Pulmonary artery endothelial cell (primary cell): Measurements from ENCODE around the gene FNIP1. TPM values are rescaled to one million over a fixed set of nuclear protein-coding genes. Genes with fewer than 3 reads are reported as not detected.
"Not testable (repeated sequence)": the region's sequence is repeated elsewhere in the genome, so short reads cannot be mapped to it uniquely, and the experiment has no call there.

Experiments used
- DNase-seq: peaks from one replicate; pipeline ENCODE4 v3.0.0-alpha.2; 2011; ENCODE audit warnings: low read depth, low spot score
- total RNA-seq: library from RNA; depleted of rRNA; stranded (reverse); fragments of >200 nt; gene quantifications from 2 replicates; pipeline ENCODE4 v1.2.3, GENCODE V29; 2014

FNIP1 gene
- total RNA-seq, 1 donor from 2014 or later: 27.0 TPM

DNA sequence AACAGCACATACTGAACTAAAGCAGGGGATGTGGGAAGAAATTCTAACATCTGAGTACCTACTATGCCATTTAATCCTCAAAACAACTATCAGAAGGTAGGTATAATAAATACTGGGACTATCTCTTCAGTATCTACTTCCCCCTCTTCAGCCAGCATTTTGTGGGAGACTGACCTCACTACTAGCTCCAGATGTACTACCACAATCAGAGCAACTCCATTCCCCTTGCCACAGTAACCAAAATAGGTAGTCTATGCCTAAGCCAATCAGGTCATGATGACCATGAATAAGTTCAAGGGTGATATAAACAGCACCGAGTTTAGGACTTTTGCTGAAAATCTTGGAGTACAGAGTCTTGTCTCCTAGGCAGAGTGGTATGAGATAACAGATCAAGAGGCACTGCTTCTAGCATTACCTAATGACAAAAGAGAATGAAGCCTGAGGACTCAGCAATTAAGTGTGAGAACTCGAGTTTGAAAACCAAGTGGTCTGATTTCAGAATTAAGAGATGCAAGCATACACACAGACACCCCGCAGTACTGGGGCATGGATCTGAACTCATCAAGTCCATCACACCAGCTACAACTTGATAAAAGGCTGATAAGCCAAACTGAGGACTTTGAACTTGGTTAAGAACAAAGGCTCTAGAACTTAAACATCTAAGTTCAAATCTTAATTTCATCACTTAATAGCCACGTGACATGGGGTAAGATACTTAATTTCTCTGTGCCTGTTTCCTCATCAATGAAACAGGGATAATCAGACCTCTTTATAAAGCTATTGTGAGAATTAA, 9.7 kb downstream of the FNIP1 start:
- no peak for DNase-seq

DNA sequence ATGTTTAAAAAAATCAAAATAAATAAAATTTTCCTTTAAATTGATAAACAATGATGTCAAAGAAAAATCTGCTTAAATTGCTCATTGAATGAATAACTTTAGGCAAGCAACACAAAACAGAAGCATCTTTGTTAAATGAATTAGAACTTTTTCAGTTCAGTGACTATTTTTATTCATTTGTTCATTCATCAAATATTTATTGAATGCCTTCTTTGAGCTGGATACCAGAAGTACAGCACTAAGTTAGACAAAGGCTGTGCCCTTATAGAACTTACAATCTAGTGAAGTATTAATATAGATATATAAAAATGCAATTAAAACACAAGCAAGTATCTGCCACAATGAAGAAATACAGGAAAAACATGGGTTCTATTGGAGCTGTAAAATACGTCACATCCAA, 10.8 kb downstream of the FNIP1 start:
- DNase-seq: no peak

DNA sequence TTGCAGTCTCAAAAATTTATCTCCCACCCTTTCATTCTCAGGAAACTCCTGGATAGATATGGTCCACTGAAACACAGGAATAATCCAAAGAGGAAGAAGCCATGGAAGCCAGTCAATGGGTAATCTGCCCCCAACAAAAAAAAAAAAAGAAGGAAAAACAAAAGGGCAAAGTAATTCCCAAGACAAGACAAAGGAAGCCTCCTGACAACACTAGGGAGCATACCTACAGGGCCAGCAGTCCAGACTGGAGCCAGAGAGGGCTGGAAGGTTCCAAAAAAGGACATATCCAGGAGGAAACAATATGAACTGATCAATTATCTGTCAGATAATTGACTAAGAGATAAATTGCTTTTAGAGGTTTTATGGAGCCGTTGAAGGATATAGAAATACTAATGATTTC, 12.9 kb downstream of the FNIP1 start:
- no peak for DNase-seq

DNA sequence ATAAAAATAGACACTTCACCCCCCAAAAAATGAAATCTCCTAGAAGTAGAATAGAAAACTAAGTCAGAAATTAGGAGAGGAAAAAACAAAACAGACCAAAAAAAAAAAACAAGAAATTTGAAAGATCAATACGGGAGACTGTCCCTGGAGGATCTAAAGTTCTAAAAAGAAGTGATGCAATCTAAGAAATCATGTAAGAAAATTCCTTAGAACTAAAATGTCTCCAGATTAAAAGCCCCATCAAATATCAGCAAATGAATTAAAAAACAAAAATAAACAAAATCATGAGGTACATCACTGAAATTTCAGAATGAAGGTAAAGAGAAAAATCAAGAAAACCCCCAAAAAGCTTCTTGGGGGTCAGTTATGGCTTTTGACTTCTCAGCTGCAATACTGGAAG, 13.5 kb downstream of the FNIP1 start:
- no peak for DNase-seq

DNA sequence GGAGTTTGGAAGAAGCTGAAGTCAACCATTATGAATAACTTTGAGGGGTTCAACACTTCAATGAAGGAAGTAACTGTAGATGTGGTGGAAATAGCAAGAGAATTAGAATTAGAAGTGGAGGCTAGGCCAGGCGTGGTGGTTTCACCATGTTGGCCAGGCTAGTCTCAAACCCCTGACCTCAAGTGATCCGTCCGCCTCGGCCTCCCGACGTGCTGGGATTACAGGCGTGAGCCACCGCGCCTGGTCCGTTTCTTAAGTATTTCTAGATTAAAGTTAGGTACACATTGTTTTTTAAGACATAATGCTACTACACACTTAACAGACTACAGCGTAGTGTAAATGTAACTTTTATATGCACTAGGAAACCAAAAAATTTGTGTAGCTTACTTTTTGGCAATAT, 14.1 kb downstream of the FNIP1 start:
- no peak for DNase-seq

DNA sequence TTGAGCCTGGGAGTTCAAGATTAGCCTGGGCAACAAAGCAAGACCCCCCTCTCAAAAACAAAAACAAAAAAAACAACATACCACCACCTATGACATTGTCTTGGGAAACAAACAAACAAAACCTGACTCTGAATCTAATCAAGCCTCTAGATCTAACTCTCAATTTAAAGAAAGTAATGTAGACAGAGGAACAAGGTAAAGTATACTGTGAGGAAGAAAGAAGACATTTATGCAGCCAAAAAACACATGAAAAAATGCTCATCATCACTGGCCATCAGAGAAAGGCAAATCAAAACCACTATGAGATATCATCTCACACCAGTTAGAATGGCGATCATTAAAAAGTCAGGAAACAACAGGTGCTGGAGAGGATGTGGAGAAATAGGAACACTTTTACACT, 18.7 kb downstream of the FNIP1 start:
- DNase-seq: not testable (repeated sequence)

DNA sequence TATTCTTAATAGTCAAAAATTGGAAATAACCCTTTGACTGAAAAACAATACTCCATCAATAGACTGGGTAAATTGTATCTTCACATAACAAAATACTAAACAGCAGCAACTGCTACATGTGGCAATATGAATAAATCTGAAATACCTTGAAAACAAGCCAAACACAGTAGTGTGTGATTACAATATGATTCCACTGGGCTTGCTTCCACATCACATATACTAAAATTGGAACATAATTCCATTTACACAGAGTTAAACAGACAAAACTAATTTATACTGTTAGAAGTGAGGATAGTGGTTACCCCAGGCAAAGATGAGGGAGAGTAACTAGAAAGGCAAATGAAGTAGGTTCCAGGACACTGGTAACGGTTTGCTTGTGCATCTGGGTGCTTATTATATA, 20.4 kb downstream of the FNIP1 start:
- no peak for DNase-seq

DNA sequence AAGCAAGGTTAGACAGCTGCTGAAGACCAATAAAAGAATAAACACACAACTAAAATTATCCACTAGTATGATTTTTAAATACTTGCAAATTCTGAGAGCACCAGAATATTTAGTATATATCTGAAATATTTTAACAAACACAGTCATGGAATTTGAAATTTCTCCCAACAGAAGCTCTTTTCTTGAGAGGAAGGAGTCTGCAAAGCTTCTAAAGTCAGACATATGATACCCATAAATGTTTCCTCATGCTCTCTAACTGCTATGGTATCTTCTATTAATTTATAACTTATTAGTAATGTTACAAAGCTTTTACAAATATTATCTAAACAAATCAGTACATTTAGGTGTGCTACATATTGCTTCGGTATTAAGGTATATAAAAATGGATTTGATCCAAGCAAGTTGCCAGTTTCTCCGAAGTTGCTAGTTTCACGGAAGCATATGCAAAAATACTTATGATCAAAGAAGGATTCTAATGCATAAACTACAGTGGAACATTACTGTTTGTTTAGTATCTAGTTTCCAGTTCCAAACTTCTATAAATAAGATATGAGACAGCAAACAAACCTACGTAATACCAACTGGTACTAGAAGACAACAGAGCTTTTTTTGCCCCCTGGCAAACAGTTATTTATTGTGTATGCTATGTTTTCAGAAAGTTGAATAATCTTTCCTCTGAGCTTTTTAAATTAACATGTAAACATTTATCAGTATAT, 22.0 kb downstream of the FNIP1 start:
- no peak for DNase-seq

DNA sequence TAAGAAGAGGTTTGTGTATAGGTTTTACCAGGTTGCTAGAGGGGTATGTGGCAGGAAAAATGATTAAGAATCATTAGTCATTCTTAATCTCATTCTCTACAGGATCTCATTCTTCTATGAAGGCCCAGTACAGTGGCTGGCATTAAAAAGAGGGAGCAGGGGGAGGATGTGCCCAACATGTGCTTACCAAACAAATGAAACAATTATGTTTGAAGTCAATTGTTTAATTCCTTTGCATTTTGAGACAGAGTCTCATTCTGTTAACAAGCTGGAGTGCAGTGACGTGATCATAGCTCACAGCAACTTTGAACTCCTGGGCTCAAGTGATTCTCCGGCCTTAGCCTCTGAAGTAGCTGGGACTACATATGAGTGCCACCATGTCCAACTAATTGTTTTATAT, 23.0 kb downstream of the FNIP1 start:
- DNase-seq: no peak

DNA sequence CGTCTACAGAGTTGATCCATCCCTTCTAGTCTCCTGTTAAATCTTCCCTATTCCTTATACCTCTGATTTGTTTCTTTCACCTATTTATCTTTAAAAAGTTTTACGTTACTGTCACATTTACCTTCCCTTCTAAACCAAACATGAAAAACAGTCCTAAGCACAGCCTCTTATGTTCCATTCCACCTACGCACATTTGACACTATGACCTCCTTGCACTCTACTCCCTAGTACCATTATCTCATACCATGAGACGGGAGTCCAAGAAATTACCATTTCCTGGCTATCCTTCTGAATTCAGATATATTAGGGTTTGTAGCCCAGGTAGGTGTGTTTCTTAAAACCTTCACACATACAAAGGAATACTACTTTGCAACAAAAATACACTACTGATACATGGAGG, 25.1 kb downstream of the FNIP1 start:
- no peak for DNase-seq

DNA sequence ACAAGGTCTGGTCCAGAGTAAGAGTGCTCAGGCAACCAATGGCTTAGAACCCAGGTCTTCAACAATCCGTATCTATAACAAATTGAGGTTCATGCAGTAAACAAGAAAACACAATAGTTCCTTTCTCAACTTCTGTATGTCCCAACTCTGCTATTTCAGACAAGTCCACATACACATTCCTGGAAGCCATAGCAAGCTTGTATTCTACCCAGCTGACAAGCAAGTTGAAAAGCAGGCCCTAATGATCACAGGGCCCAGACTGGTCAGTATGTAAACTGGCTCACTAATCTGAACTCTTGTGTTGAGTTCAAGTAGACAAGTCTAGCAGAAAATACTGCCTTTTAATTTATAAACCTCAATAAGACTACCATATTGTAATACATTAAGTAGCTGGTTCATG, 26.9 kb downstream of the FNIP1 start:
- DNase-seq: no peak

DNA sequence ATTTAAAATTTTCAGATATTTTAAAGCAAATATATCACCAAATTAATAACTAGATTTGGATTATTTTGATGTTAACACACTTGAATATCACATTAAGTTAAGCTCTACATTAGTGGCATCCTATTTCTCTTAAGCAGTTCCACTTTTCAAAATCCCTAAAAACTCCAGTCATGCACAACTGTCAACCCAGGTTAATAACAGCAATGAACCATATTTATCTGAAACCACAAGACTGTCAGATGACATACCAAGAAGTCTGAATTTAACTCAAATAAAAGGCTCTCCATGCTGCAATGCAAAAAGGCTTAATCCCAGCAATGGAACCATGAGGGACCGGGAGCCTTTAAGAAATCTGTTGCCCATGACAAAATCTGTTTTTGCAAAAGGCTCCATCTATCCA, 27.5 kb downstream of the FNIP1 start:
- no peak for DNase-seq

DNA sequence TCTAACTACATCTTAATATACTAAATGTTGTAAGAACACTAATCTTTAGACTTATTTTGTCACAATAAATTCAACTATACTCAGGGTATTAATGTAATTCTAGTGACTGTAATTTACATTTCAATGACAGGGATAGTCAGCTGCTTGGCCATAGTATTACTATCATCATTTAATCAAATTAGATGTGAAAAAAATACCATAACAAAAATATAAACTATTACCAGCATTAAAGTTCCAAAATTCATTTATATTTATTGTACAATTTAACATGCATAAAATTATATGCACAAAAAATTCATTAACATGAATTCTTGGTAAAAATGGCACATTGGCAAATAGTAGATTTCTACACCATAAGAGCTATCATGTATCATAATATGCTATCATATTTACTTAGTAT, 28.9 kb downstream of the FNIP1 start:
- DNase-seq: no peak

DNA sequence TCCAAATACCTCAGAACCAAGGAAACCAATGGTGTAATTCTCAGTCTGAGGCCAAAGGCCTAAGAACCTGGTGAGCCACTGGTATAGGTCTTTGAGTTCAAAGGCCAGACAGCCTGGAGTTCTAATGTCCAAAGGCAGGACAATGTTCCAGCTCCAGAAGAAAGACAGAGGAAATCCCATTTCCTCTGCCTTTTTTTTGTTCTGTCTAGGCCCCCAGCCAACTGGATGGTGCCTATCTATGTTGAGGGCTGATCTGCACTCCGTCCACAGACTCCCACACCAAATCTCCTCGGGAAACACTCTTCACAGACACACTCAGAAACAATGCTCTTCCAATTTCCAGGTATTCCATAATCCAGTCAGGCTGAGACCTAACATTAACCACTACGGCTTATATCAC, 30.1 kb downstream of the FNIP1 start:
- DNase-seq: no peak

DNA sequence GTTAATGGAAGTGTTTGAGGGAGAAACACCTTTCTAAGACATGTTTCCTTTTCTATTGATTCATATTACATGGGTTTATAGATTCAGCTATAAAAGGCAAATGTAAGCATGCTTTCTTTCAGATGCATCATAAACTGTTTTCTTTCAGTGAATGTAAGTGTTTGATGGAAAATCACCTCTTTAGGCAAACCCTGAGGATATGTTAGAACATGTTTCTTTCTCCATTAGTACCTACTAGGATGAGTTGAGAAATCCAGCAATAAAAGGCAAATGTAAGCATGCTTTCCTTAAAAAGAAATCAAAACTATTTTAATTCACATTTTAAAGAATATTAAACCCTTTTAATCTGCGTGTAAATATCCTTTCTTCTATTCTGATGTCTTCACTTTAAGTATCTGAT, 31.6 kb downstream of the FNIP1 start:
- DNase-seq: no peak

DNA sequence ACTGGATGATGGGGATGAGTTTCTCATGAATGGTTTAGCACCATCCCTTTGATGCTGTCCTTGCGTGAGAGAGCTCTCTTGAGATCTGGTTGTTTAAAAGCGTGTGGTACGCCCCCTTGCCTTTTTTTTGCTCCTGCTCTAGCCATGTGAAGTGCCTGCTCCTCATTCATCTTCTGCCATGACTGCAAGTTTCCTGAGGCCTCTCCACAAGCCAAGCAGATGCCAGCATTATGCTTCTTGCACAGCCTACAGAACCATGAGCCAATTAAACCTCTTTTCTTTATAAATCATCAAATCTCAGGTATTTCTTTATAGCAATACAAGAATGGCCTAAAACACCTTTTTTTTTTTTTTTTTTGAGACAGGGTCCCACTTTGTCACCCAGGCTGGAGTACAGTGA, 32.8 kb downstream of the FNIP1 start:
- DNase-seq: no peak

DNA sequence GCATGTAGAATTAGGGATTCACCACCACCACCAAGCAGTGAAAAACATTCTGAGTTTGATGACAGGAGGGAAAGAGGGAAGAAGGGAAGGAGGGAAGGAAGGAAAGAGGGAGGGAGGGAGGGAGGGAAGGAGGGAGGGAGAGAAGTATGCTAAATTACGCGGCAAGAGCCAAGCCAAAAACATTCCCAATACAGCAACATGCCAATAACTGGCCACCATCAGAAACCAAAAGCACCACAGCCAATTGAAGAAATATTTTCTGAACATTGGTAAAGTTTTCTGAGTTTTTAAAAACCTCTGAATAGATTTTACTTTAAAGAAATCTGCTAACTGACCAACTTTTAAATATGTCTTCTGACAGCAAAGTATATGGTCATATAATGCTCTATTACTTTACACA, 36.0 kb downstream of the FNIP1 start:
- DNase-seq: no peak

DNA sequence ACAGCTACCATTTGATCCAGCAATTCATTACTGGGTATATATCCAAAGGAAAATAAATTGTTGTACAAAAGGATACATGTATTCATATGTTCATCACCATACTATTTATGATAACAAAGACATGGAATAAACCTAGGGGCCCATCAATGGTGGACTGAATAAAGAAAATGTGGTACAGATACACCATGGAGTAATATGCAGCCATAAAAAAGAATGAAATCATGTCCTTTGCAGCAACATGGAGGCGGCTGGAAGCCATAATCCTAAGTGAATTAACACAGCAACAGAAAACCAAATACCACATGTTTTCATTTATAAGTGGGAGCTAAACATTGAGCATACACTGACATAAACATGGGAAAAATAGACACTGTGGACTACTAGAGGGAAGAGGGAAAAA, 37.1 kb downstream of the FNIP1 start:
- no peak for DNase-seq

DNA sequence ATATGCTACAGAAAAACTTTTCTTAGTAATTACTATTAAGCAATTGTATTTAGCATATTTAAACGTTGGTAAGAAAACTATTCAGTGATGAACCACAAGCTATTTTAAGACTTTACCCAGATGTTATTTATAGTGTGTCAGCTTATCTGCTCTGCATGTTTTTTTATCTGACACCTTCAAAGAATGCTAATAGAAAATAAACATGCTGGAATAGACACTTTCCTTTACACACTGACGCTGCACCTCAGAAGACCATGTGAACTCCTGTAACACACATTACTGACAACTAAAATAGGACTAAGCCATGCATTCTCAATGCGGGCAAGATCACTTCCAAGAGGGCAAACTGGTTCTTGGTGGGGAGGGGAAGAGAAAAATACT, 38.3 kb downstream of the FNIP1 start:
- DNase-seq: no peak

DNA sequence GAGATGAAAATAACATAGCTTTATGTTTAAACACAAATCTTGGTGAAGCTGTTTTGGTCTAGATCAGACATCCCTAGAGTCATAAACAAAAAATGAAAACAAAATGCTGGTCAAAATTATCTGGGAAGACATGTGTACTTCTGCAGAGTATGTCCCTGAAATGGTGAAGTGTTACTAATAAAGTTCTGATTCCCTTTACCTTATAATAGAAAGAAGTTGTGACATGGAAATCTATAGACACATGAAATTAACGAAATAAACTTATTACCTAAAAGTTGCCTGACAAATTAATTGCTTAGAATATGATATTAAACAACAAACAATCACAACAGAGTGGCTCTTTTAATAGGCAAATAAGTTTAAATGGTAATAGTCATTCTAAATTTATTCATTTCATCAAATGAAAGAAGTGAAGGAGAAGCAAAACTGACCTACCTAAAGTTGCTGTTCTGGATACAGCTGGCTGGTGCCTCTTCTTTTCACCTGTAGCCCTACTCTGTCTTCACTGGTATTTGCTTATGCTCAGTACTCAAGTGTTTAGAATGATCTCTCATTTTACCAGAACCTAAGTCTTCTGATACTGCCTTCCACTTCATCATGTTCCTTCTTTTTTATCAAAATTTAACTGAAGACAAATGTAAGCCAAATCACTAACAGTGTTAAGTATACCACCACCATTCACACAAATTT, 38.8 kb downstream of the FNIP1 start:
- DNase-seq: no peak

DNA sequence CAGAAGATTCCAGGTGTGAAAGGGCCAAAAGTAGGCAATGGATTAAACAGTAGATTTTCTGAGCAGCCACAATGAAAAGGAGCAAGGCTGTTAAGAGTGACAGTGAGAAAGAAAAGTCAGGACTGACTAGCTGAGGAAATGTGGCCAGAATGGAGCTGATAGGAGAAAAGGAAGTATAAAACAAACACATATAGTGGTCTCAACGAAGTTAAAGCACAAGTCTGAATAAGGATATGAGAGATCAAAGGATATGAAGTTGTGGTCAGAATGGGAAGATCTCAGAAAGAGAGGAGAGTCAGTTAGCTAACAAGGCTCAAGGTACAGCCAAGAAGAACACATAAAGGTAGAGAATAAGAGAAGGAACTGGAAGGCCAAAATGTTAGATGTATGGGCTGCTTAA, 39.9 kb downstream of the FNIP1 start:
- no peak for DNase-seq

DNA sequence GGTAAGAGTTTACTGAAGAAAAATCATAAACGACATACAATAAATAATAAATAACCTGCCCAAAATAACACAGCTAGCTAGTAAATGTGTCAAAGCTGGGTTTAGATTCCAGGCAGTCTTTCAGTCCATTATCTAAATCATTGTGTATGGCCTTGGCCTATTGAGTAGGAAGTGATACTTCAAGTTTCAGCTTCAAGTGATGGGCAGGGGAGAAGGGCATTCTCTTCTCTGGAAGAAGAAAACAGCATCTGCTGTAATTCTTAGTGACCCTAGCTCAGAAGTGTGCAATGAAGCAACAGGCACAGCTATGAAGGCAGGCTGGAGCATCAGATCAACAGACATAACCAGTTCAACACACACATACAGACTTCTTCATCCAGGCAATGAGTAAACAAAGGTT, 42.5 kb downstream of the FNIP1 start:
- DNase-seq: no peak

DNA sequence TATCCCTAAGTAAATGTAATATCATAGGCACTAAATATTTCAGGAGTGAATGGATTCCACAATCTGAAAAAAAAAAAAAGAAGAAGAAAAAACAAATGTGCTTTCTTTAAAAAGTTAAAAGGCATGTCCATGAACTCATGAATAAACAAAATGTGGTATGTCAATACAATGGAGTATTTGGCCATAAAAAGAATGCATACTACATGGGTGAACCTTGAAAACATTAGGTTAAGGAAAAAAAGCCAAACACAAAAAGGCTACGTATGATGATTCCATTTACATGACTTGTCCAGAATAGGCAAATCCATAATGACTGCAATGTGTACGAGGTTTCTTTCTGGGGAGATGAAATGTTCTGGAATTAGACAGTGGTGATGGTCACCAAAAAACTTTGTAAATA, 45.3 kb downstream of the FNIP1 start:
- DNase-seq: no peak
